Fibroblast of pulmonary artery (primary cell): ENCODE data around the gene ELAPOR1.

ENCODE experiments used
- DNase-seq: peaks from one replicate; pipeline ENCODE4 v3.0.0-alpha.2; 2010; ENCODE audit warnings: low read depth
- H3K4me3 ChIP-seq: replicated peaks from 2 replicates; pipeline ENCODE4 v1.5.1; 2011; ENCODE audit warnings: low read depth, mild to moderate bottlenecking, control low read depth, low read length, moderate library complexity
- CTCF ChIP-seq: IDR thresholded peaks from 2 replicates; pipeline ENCODE4 v1.5.1; 2011; ENCODE audit warnings: mild to moderate bottlenecking, control low read depth, low read length, inconsistent platforms; ENCODE audit errors: missing control alignments

The ELAPOR1 gene

GRCh38 chr1:109096120-109096519 lies 17.8 kb upstream of the ELAPOR1 start:
- DNase-seq, result no peak
- no peak for TF ChIP-seq CTCF
- no peak overlapping the region for H3K4me3 ChIP-seq

GRCh38 chr1:109099938-109100773 lies 13.8 kb upstream of the ELAPOR1 start:
- DNase-seq, result peak; percentile 98
- TF ChIP-seq CTCF, result peak; percentile 77
- peak overlapping the region; percentile 95 for H3K4me3 ChIP-seq

- DNase-seq, result no peak
- no peak overlapping the region for H3K4me3 ChIP-seq
- TF ChIP-seq CTCF, result no peak
Measured at GRCh38 chr1:109104364-109105151, 9.4 kb upstream of the ELAPOR1 start.

GRCh38 chr1:109105881-109106280 lies 8.0 kb upstream of the ELAPOR1 start:
- no peak overlapping the region for H3K4me3 ChIP-seq
- TF ChIP-seq CTCF, result no peak

GRCh38 chr1:109107785-109108184 lies 6.1 kb upstream of the ELAPOR1 start:
- DNase-seq, result no peak
- no peak for TF ChIP-seq CTCF
- no peak overlapping the region for H3K4me3 ChIP-seq

More at GRCh38 chr1:109105881-109106280, 8.0 kb upstream of the ELAPOR1 start:
- no peak for DNase-seq

GRCh38 chr1:109109906-109110305 lies 4.0 kb upstream of the ELAPOR1 start:
- no peak overlapping the region for H3K4me3 ChIP-seq
- TF ChIP-seq CTCF, result no peak
- DNase-seq, result no peak
